HuH-7.5 (cell line): Measurements from ENCODE around the gene DYRK1B.
"Not testable (repeated sequence)": the region's sequence is repeated elsewhere in the genome, so short reads cannot be mapped to it uniquely, and the experiment has no call there.

Source experiments
- DNase-seq: peaks from one replicate; pipeline ENCODE4 v3.0.0; 2011; ENCODE audit warnings: low spot score

Gene DYRK1B

GRCh38 chr19:39830847-39831246 is 3.1 kb downstream of the DYRK1B start:
- DNase-seq, result no peak

- DNase-seq, result no peak
Observed at GRCh38 chr19:39830406-39830805, 3.6 kb downstream of the DYRK1B start.

GRCh38 chr19:39829702-39830275 is 4.2 kb downstream of the DYRK1B start:
- no peak for DNase-seq

GRCh38 chr19:39828654-39829032 is 5.3 kb downstream of the DYRK1B start:
- DNase-seq, result no peak

- DNase-seq, result no peak
Observed at GRCh38 chr19:39828015-39828653, 5.8 kb downstream of the DYRK1B start.

GRCh38 chr19:39827216-39827615 is 6.7 kb downstream of the DYRK1B start:
- no peak for DNase-seq

GRCh38 chr19:39826311-39826945 is 7.5 kb downstream of the DYRK1B start:
- no peak for DNase-seq

- DNase-seq, result no peak
Observed at GRCh38 chr19:39825531-39826076, 8.4 kb downstream of the DYRK1B start.

GRCh38 chr19:39825093-39825463 is 8.9 kb downstream of the DYRK1B start:
- no peak for DNase-seq

- DNase-seq, result peak; percentile 76
Observed at GRCh38 chr19:39824143-39825092, 9.5 kb downstream of the DYRK1B start.

- DNase-seq, result no peak
Observed at GRCh38 chr19:39823686-39824085, 10.3 kb downstream of the DYRK1B start.

- no peak for DNase-seq
Observed at GRCh38 chr19:39820696-39821095, 13.3 kb downstream of the DYRK1B start.

GRCh38 chr19:39819786-39820185 is 14.2 kb downstream of the DYRK1B start:
- no peak for DNase-seq

- no peak for DNase-seq
Observed at GRCh38 chr19:39818626-39819097, 15.3 kb downstream of the DYRK1B start.

- DNase-seq, result no peak
Observed at GRCh38 chr19:39817888-39818561, 15.9 kb downstream of the DYRK1B start.

- no peak for DNase-seq
Observed at GRCh38 chr19:39816287-39817048, 17.5 kb downstream of the DYRK1B start.

GRCh38 chr19:39814595-39814994 is 19.4 kb downstream of the DYRK1B start:
- DNase-seq, result no peak

GRCh38 chr19:39814111-39814510 is 19.9 kb downstream of the DYRK1B start:
- not testable (repeated sequence) for DNase-seq

GRCh38 chr19:39813264-39813993 is 20.5 kb downstream of the DYRK1B start:
- no peak for DNase-seq

- DNase-seq, result no peak
Observed at GRCh38 chr19:39811064-39811463, 22.9 kb downstream of the DYRK1B start.
